ENCODE results near the gene ARL6IP5.

DNA sequence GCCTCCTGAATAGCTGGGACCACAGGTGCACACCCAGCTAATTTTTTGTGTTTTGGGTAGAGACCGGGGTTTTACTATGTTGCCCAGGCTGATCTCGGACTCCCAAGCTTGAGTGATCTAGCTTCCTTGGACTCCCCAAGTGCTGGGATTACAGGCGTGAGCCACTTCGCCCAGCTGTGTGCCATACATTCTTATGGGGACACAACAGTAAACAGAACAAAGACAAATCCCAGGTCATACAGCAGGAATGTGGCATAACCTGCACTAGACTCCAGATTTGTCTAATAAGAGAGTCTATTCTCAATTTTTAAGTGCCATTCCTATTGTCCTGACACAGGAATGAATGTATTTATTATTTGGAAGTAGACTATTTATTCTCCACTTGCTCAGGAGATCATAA, 17.6 kb downstream of the ARL6IP5 start:
- TF ChIP-seq BHLHE40 (IDR thresholded peaks at IDR 0.05; ENCODE audit: borderline replicate concordance): no peak
- TF ChIP-seq TARDBP (IDR thresholded peaks at IDR 0.05): no peak
- TF ChIP-seq NFRKB (IDR thresholded peaks at IDR 0.05): no peak
- no peak for TF ChIP-seq CTBP1 (IDR thresholded peaks at IDR 0.05; ENCODE audit: borderline replicate concordance)
- TF ChIP-seq ELF4 (IDR thresholded peaks at IDR 0.05): no peak
- TF ChIP-seq SP1 (IDR thresholded peaks at IDR 0.05): no peak
- TF ChIP-seq, protein P1, sequence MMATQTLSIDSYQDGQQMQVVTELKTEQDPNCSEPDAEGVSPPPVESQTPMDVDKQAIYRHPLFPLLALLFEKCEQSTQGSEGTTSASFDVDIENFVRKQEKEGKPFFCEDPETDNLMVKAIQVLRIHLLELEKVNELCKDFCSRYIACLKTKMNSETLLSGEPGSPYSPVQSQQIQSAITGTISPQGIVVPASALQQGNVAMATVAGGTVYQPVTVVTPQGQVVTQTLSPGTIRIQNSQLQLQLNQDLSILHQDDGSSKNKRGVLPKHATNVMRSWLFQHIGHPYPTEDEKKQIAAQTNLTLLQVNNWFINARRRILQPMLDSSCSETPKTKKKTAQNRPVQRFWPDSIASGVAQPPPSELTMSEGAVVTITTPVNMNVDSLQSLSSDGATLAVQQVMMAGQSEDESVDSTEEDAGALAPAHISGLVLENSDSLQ (IDR thresholded peaks at IDR 0.05): no peak
- no peak for TF ChIP-seq L3MBTL2 (conservative IDR thresholded peaks at IDR 0.05)
- TF ChIP-seq FOXM1 (IDR thresholded peaks at IDR 0.05; ENCODE audit: borderline replicate concordance): no peak
